Tibial nerve (tissue), 4 donors: ENCODE measurements around the gene TRPM1. TPM values are rescaled to one million over a fixed set of nuclear protein-coding genes. Genes with fewer than 3 reads are reported as not detected.

Source experiments
- DNase-seq, 2 donors: peaks; one replicate each; pipeline ENCODE4 v3.0.0-alpha.2; 2019; ENCODE audit warnings: low spot score in 2 of 2
- H3K27ac ChIP-seq, 4 donors: fragments of 200-600 bp; sonication (generic) in 3 of 4; one replicate each; pipeline ENCODE4 v1.5.1; 2017 to 2019; ENCODE audit warnings: mild to moderate bottlenecking in 1 of 4
- H3K27me3 ChIP-seq, 2 donors: fragments of 200-600 bp; sonication (generic) in 1 of 2; one replicate each; pipeline versions ENCODE4 v1.5.1 to v1.6.0; 2017 to 2019
- H3K36me3 ChIP-seq, 3 donors: fragments of 200-600 bp; sonication (generic); one replicate each; pipeline ENCODE4 v1.5.1; 2018 to 2019
- H3K4me1 ChIP-seq, 4 donors: fragments of 200-600 bp; sonication (generic) in 3 of 4; one replicate each; pipeline ENCODE4 v1.5.1; 2017 to 2019
- H3K4me3 ChIP-seq, 4 donors: fragments of 200-600 bp; sonication (generic) in 3 of 4; one replicate each; pipeline ENCODE4 v1.5.1; 2017 to 2019; ENCODE audit warnings: mild to moderate bottlenecking in 1 of 4, moderate library complexity in 1 of 4
- H3K9me3 ChIP-seq, 4 donors: fragments of 200-600 bp; sonication (generic) in 3 of 4; one replicate each; pipeline ENCODE4 v1.5.1; 2017 to 2019
- EP300 ChIP-seq, 2 donors: sonication (generic); formaldehyde crosslinking; IDR thresholded peaks; one replicate each; pipeline ENCODE4 v1.6.1; 2017; ENCODE audit warnings: antibody characterized with exemption in 2 of 2, mild to moderate bottlenecking in 1 of 2
- POLR2A ChIP-seq, 2 donors: fragments of 450-650 bp; IDR thresholded peaks; one replicate each; pipeline ENCODE4 v1.6.1; 2017; ENCODE audit warnings: antibody characterized with exemption in 2 of 2, mild to moderate bottlenecking in 2 of 2, moderate library complexity in 2 of 2
- WGBS, 2 donors: methylation state at CpG; one replicate each; pipeline ENCODE4 v1.1.5; 2018; 5-methylcytosine and 5-hydroxymethylcytosine counted together
- total RNA-seq, 4 donors: library from RNA; depleted of rRNA; stranded (reverse); fragments of >200 nt; gene quantifications; one replicate each; pipeline ENCODE4 v1.1.0, GENCODE V29; 2016
- TF ChIP-seq, protein P1 (sequence below), 5 experiments: fragments of 200-600 bp in 3 of 5; fragments of 450-650 bp in 2 of 5; sonication (generic) in 3 of 5; IDR thresholded peaks; one replicate each; pipeline ENCODE4 v1.5.1; 2016 to 2019; ENCODE audit warnings: antibody characterized with exemption in 5 of 5, mild to moderate bottlenecking in 3 of 5, moderate library complexity in 2 of 5

The TRPM1 gene
- total RNA-seq, 4 donors from 2014 or later = not detected

DNA sequence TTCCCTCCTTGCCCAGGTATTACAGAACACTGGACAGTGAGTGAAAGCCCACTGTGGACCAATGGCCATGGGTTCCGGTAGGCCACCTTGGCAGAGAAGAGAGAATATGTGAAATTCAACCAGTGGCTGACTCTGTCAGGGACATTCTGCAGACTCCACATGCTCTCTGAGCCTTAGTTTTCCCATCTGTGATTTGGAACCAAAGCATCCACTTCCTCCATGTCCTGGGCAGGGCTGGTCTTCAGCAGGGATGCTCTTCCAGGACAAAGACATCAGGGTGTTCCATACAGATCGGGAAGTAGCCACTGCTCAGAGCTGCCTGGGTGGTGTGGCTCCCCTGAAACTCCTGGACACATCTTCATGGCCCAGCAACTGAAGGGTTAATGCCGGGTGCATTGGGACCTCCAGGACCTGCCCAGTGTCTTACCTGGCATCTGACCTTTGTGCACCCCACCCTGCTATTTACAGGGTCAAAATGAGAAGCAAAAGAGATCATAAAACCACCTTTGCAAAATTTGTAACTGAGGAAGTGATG lies 28.3 kb upstream of the TRPM1 start:
- 75 to 81% methylated on average over 3 of the region's 3 CpGs for WGBS, 2 donors
- no peak for DNase-seq
- Histone ChIP-seq H3K36me3 (no peaks in the 10 kb centered on the region), H3K4me3 (no peak overlapping the region), H3K27ac (no peak overlapping the region), H3K4me1 (peaks cover 0 to 12% (median 2%) of the 10 kb centered on the region in 4 donors), H3K9me3 (no peaks in the 10 kb centered on the region), H3K27me3 (no peaks in the 10 kb centered on the region)
- TF ChIP-seq EP300 (IDR thresholded peaks at IDR 0.05) = no peak
- no peak for TF ChIP-seq POLR2A (IDR thresholded peaks at IDR 0.05)
- TF ChIP-seq, protein P1, sequence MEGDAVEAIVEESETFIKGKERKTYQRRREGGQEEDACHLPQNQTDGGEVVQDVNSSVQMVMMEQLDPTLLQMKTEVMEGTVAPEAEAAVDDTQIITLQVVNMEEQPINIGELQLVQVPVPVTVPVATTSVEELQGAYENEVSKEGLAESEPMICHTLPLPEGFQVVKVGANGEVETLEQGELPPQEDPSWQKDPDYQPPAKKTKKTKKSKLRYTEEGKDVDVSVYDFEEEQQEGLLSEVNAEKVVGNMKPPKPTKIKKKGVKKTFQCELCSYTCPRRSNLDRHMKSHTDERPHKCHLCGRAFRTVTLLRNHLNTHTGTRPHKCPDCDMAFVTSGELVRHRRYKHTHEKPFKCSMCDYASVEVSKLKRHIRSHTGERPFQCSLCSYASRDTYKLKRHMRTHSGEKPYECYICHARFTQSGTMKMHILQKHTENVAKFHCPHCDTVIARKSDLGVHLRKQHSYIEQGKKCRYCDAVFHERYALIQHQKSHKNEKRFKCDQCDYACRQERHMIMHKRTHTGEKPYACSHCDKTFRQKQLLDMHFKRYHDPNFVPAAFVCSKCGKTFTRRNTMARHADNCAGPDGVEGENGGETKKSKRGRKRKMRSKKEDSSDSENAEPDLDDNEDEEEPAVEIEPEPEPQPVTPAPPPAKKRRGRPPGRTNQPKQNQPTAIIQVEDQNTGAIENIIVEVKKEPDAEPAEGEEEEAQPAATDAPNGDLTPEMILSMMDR (IDR thresholded peaks at IDR 0.05) = no peak

DNA sequence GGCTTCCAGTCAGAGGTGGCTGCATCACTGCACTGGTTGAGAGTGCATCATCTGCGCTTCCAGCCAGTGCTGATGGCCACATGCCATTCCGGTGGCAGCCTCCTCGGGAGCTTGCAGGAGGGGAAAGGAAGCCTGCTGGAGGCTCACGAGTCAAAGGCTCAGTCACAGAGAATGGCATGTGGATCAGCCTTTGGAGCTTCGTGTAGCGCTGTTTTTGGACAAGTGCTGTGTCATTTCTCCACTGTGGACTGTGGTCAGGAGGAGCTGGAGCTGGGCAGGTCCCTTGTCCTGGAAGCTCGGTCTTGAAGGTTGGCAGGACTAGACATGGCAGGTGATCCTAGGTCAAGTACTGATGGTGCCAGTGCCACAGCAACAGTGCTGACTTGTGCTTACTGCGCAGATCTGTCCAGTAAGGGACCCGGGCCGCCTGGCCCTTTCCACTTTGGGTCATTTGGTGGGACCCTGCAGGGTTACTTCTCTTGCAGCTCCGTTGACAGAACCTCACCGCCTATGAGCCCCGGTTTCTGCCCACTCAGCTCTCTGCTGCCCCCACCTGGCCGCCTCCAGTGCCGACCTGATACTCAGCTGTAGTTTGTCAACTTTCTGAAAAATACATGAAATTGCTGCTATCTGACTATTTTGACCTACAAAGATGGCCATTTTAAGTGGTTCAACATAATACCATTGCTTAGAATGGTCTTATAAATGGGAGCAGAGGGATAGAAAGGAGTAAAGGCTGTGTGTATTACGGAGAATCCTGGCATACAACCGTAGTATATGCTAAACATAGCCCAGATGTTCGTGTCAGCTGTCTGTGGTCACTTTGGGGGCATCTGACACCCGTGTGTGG lies 27.6 kb upstream of the TRPM1 start:
- Histone ChIP-seq H3K27me3 (no peaks in the 10 kb centered on the region), H3K9me3 (no peaks in the 10 kb centered on the region), H3K4me3 (no peak overlapping the region), H3K36me3 (no peaks in the 10 kb centered on the region), H3K4me1 (peaks cover 0 to 12% (median 2%) of the 10 kb centered on the region in 4 donors), H3K27ac (no peak overlapping the region)
- WGBS, 2 donors = 30 to 39% methylated on average over 13 to 19 of the region's 19 CpGs
- DNase-seq = peak; percentile 71 to 74
- no peak for TF ChIP-seq EP300 (IDR thresholded peaks at IDR 0.05)
- TF ChIP-seq, protein P1 (IDR thresholded peaks at IDR 0.05) = peak; percentile 82 to 93 (median 89)

DNA sequence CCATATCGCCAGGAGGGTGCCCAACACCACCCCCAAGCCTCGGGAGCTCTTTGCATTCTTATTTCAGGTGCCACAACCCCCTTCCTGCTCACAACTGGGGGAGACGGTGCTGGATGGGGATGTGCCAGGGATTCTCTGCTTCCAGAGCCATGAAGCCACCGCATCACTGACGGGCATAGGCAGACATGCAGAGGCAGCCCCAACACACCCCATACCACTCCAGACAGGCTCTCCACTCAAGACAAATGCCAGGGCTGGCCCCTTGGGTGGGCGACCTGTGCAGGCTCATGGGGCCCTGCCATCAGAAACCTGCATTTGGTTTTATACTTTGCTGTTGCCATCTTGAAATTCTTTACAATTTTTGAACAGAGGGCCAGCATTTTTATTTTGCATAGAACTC lies 27.0 kb upstream of the TRPM1 start:
- Histone ChIP-seq H3K36me3 (no peaks in the 10 kb centered on the region), H3K27ac (no peak overlapping the region), H3K27me3 (no peaks in the 10 kb centered on the region), H3K4me3 (no peak overlapping the region), H3K9me3 (no peaks in the 10 kb centered on the region), H3K4me1 (peaks cover 0 to 12% (median 2%) of the 10 kb centered on the region in 4 donors)
- WGBS, 2 donors = 80 to 82% methylated on average over 6 of the region's 6 CpGs
- DNase-seq = no peak
- TF ChIP-seq, protein P1 (IDR thresholded peaks at IDR 0.05) = no peak
- TF ChIP-seq EP300 (IDR thresholded peaks at IDR 0.05) (no peak), POLR2A (IDR thresholded peaks at IDR 0.05) (no peak)

DNA sequence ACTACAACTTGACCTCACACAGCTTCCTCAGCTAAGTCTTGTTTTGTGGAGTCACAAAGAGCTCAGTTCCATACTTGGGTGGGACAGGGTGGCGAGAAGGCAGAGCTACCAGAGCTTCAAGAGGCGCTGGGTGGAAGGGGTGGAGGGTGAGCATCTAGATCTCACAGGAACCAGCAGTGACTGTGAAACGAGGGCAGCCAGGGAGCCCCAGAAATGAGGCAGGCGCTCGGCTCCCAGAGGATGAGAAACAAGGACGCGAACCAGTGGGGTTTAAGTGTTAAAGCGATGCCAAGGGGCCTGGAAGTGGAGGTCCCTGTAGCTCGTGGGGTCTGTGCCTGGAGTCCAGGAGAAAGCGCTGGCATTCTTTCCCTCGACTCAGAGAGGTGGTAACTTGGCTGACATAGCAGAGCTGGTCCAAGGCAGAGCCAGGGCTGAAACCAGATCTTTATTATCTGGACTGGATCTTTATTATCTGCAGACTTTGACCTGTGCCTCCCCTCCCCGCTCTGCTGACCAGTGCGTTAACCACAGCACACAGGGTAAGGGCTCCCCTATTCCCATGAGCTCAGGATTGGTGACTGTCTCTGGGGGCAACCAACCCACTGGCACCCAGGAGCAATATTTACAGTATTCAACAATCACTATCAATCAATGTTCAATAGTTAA lies 26.2 kb upstream of the TRPM1 start:
- H3K4me3 ChIP-seq = no peak overlapping the region
- no peaks in the 10 kb centered on the region for H3K27me3 ChIP-seq
- TF ChIP-seq POLR2A (IDR thresholded peaks at IDR 0.05) (no peak), EP300 (IDR thresholded peaks at IDR 0.05) (no peak)
- TF ChIP-seq, protein P1 (IDR thresholded peaks at IDR 0.05) = no peak
- DNase-seq = no peak
- peaks cover 0 to 12% (median 2%) of the 10 kb centered on the region in 4 donors for H3K4me1 ChIP-seq
- peaks cover 0 to 4% (median 0%) of the 10 kb centered on the region in 4 donors for H3K9me3 ChIP-seq
- 78 to 80% methylated on average over 13 of the region's 13 CpGs for WGBS, 2 donors
- no peak overlapping the region for H3K27ac ChIP-seq
- H3K36me3 ChIP-seq = no peaks in the 10 kb centered on the region

DNA sequence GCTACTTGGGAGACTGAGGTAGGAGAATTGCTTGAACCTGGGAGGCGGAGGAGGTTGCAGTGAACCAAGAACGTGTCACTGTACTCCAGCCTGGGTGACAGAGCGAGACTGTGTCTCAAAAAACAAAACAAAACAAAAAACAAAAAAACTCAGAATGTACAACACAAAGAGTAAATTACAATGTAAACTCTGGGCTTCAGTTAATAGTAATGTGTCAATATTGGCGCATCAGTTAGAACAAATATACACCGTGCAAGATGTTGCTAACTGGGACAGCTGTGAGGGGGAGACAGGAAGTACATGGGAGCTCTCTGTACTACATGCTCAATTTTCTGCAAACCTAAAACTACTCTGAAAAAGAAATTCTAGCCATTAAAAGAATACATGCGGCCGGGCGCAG lies 23.5 kb upstream of the TRPM1 start:
- DNase-seq = no peak
- Histone ChIP-seq H3K27me3 (no peaks in the 10 kb centered on the region), H3K36me3 (no peaks in the 10 kb centered on the region), H3K4me1 (peaks cover 0 to 9% (median 2%) of the 10 kb centered on the region in 4 donors), H3K9me3 (peaks cover 0 to 22% (median 3%) of the 10 kb centered on the region in 4 donors), H3K4me3 (no peak overlapping the region), H3K27ac (no peak overlapping the region)
- TF ChIP-seq, protein P1 (IDR thresholded peaks at IDR 0.05) = no peak
- no peak for TF ChIP-seq POLR2A (IDR thresholded peaks at IDR 0.05)
- TF ChIP-seq EP300 (IDR thresholded peaks at IDR 0.05) = no peak
- WGBS, 2 donors = 92 to 94% methylated on average over 8 of the region's 8 CpGs
